ENCODE results near the gene LFNG. TPM values are rescaled to one million over a fixed set of nuclear protein-coding genes. Genes with fewer than 3 reads are reported as not detected.

The LFNG gene
- total RNA-seq, 6 experiments from 2014 or later = 1.0 to 4.3 (median 1.7) TPM

GRCh38 chr7:2523941-2524807 lies 4.6 kb downstream of the LFNG start:
- no peaks in the 10 kb centered on the region for H3K36me3 ChIP-seq
- intact Hi-C loops (cut with DNase I) = no loop called here
- H3K4me3 ChIP-seq = no peak overlapping the region
- H3K27me3 ChIP-seq = peaks cover 0 to 5% of the 10 kb centered on the region in 2 donors
- DNase-seq = peak; percentile 75 to 84 (median 76)
- WGBS (ENCODE audit: insufficient coverage, low coverage, low lambda C conversion rate, missing lambda C conversion rate) = 33% methylated on average over 7 of the region's 51 CpGs
- ATAC-seq = peak; percentile 9 to 40 (median 32)
- peak overlapping the region in 1 of 3 donors; percentile 32 for H3K27ac ChIP-seq
- TF ChIP-seq POLR2A (IDR thresholded peaks at IDR 0.05) = no peak
- no peaks in the 10 kb centered on the region for H3K9me3 ChIP-seq
- peaks cover 0 to under 1% (median 0%) of the 10 kb centered on the region in 4 donors for H3K4me1 ChIP-seq

DNA sequence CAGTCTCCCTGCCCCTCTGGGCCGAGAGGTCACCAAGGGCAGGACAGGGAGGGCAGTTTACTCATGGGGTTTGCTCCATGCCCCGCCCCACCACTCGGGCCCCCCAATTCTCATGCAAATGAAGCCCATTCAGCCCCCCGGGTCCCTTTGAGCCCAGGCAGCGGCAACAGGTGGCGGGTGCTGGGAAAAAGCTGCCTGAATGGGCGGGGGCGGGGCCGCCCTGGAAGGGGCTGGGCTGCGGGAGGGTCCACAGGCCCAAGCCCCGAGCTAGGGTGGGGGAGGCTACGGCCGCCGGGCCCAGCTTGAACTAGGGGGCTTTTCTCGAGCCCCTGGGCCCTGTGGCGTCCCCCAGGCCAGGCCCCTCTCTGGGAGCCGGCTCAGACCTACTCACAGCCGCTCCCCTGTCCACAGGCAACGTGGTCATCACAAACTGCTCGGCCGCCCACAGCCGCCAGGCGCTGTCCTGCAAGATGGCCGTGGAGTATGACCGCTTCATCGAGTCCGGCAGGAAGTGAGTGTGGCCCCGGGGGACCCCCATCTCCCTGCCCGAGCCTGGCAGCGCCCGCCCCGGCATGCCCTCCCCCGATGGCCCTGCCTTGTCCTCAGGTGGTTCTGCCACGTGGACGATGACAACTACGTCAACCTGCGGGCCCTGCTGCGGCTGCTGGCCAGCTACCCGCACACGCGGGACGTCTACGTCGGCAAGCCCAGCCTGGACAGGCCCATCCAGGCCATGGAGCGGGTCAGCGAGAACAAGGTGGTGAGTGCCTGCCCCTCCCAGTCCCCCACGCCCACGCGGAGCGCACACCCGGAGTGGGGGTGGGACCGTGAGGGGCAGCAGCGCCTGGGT lies 5.5 kb downstream of the LFNG start:
- Histone ChIP-seq H3K27ac (no peak overlapping the region), H3K4me3 (no peak overlapping the region), H3K9me3 (no peaks in the 10 kb centered on the region), H3K4me1 (no peaks in the 10 kb centered on the region), H3K27me3 (peaks cover 0 to 5% of the 10 kb centered on the region in 2 donors), H3K36me3 (no peaks in the 10 kb centered on the region)
- intact Hi-C loops (cut with DNase I) = no loop called here
- ATAC-seq (no peak), DNase-seq (no peak)
- no peak for TF ChIP-seq POLR2A (IDR thresholded peaks at IDR 0.05)
- no peak for TF ChIP-seq CTCF (IDR thresholded peaks at IDR 0.05)
- WGBS (ENCODE audit: insufficient coverage, low coverage, low lambda C conversion rate, missing lambda C conversion rate) = no CpG with 5 or more reads among the region's 53 CpGs

DNA sequence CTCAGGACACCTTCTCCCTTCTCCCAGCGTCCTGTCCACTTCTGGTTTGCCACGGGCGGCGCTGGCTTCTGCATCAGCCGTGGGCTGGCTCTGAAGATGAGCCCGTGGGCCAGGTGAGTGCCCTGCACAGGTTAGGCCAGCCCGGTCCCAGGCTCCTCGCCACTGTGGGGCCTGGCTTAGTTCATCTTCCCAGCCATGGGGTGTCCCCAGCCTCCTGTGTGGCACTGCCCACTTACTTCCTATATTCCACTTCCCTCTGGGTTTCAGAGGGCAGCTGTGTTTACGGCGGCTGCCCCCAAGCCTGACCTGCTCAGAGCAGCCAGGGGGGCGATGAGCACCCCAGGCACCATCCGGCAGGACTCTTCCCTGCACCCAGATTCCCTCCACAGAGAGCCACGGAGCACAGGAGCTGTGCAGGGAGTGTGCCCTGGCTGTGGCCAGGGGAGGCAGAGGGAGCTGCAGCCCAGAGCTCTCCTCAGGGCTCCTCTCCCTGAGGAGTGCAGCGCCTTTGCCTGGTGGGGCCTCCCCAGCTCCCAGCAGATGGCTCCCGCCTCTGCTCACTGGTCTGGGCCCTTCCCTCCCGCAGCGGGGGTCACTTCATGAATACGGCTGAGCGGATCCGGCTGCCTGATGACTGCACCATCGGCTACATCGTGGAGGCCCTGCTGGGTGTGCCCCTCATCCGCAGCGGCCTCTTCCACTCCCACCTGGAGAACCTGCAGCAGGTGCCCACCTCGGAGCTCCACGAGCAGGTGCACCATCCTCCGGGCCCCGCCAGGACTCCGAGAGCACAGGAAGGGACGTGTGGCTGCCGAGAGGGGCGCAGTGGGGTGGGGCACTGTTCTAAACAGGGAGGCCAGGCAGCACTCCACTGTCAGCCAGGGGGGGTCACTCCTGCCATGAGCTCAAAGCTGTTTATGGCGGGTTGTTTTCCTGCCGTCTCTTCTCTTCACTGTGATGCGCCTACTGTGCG lies 6.4 kb downstream of the LFNG start:
- Histone ChIP-seq H3K36me3 (no peaks in the 10 kb centered on the region), H3K9me3 (no peaks in the 10 kb centered on the region), H3K4me3 (no peak overlapping the region), H3K27ac (no peak overlapping the region), H3K27me3 (no peaks in the 10 kb centered on the region), H3K4me1 (no peaks in the 10 kb centered on the region)
- intact Hi-C loops (cut with DNase I) = no loop called here
- TF ChIP-seq CTCF (IDR thresholded peaks at IDR 0.05) (no peak), POLR2A (IDR thresholded peaks at IDR 0.05) (no peak)
- no peak for ATAC-seq
- 78% methylated on average over 4 of the region's 36 CpGs for WGBS (ENCODE audit: insufficient coverage, low coverage, low lambda C conversion rate, missing lambda C conversion rate)
- DNase-seq = peak in 1 of 3 donors; percentile 56

DNA sequence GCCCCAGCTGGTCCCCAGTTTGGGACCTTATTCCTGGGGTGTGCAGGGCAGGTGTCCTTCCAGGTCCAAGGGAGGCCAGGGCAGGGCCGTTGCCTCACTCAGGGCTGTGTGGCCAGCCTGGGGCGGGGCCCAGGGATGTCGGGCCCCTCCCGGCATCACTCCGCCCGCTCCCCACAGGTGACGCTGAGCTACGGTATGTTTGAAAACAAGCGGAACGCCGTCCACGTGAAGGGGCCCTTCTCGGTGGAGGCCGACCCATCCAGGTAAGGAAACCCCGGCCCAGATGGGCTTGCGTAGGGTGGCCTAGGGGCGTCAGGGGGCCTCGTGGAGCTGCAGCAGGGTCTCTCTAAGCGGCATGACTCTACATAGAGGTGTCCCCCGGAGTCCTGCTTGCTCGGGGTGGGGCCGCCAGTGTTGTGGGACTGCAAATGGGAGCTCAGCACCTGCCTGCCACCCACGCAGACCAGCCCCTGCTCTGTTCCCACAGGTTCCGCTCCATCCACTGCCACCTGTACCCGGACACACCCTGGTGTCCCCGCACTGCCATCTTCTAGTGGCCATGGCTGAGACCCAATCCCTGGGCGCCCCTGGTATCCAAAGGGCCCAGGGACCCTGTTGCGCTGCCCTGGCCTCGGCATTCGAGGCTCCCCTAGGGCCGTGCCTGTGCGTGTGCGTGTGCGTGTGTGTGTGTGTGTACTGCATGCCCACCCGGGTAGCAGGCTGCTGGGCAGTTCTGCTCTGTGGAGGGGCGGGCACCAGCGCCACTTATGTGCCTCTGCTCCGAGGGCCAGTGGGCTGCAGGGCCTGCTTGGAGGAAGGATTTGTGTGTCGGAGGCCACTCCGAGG lies 7.3 kb downstream of the LFNG start:
- no peaks in the 10 kb centered on the region for H3K27me3 ChIP-seq
- intact Hi-C loops (cut with DNase I) = no loop called here
- 86% methylated on average over 7 of the region's 40 CpGs for WGBS (ENCODE audit: insufficient coverage, low coverage, low lambda C conversion rate, missing lambda C conversion rate)
- DNase-seq (peak in 2 of 3 donors; percentile 22 to 52), ATAC-seq (no peak)
- H3K36me3 ChIP-seq = no peaks in the 10 kb centered on the region
- H3K4me3 ChIP-seq = no peak overlapping the region
- TF ChIP-seq CTCF (IDR thresholded peaks at IDR 0.05) (no peak), POLR2A (IDR thresholded peaks at IDR 0.05) (no peak)
- H3K27ac ChIP-seq = no peak overlapping the region
- H3K4me1 ChIP-seq = no peaks in the 10 kb centered on the region
- no peaks in the 10 kb centered on the region for H3K9me3 ChIP-seq
